ENCODE data around the gene SHROOM3.

DNA sequence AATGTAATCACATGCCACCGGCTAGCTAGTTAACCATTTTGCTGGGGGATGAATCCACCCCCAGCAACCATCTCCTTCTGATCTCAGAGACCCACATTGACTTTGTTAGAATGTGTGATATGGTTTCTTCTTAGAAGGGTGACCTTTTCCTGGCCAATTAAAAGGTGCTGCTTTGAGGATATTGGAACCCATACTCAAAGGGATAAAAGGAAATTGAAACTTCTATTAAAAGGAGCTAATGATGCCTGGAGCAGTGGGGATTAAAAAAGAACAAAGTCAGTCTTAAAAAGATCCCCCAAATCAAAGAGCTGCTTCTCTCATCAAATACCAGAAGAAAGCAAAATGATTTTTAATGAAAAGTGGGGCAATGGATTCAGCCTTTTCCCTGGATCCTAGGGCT, 214.1 kb downstream of the SHROOM3 start:
- TF ChIP-seq, protein P1, sequence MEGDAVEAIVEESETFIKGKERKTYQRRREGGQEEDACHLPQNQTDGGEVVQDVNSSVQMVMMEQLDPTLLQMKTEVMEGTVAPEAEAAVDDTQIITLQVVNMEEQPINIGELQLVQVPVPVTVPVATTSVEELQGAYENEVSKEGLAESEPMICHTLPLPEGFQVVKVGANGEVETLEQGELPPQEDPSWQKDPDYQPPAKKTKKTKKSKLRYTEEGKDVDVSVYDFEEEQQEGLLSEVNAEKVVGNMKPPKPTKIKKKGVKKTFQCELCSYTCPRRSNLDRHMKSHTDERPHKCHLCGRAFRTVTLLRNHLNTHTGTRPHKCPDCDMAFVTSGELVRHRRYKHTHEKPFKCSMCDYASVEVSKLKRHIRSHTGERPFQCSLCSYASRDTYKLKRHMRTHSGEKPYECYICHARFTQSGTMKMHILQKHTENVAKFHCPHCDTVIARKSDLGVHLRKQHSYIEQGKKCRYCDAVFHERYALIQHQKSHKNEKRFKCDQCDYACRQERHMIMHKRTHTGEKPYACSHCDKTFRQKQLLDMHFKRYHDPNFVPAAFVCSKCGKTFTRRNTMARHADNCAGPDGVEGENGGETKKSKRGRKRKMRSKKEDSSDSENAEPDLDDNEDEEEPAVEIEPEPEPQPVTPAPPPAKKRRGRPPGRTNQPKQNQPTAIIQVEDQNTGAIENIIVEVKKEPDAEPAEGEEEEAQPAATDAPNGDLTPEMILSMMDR (conservative IDR thresholded peaks at IDR 0.05; ENCODE audit: low read depth in 2 of 2): no peak
- TF ChIP-seq EZH2 (IDR thresholded peaks at IDR 0.05; ENCODE audit: low read depth, unreplicated experiment) (no peak), POLR2AphosphoS5 (IDR thresholded peaks at IDR 0.05; ENCODE audit: low read depth) (no peak), EZH2phosphoT487 (IDR thresholded peaks at IDR 0.05; ENCODE audit: unreplicated experiment) (no peak)
- TF ChIP-seq, protein P2, sequence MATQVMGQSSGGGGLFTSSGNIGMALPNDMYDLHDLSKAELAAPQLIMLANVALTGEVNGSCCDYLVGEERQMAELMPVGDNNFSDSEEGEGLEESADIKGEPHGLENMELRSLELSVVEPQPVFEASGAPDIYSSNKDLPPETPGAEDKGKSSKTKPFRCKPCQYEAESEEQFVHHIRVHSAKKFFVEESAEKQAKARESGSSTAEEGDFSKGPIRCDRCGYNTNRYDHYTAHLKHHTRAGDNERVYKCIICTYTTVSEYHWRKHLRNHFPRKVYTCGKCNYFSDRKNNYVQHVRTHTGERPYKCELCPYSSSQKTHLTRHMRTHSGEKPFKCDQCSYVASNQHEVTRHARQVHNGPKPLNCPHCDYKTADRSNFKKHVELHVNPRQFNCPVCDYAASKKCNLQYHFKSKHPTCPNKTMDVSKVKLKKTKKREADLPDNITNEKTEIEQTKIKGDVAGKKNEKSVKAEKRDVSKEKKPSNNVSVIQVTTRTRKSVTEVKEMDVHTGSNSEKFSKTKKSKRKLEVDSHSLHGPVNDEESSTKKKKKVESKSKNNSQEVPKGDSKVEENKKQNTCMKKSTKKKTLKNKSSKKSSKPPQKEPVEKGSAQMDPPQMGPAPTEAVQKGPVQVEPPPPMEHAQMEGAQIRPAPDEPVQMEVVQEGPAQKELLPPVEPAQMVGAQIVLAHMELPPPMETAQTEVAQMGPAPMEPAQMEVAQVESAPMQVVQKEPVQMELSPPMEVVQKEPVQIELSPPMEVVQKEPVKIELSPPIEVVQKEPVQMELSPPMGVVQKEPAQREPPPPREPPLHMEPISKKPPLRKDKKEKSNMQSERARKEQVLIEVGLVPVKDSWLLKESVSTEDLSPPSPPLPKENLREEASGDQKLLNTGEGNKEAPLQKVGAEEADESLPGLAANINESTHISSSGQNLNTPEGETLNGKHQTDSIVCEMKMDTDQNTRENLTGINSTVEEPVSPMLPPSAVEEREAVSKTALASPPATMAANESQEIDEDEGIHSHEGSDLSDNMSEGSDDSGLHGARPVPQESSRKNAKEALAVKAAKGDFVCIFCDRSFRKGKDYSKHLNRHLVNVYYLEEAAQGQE (IDR thresholded peaks at IDR 0.05; ENCODE audit: unreplicated experiment): no peak

All from GM23338 (cell line).